Measurements from ENCODE around the gene NUF2. TPM values are rescaled to one million over a fixed set of nuclear protein-coding genes. Genes with fewer than 3 reads are reported as not detected.

The NUF2 gene
- total and polyA plus RNA-seq, 2 donors (not counting 3 experiments of a cell fraction or from before 2014, with no cell fraction given): 14.3 to 38.6 TPM

- no TSS peak for BruUV-seq (replicated peaks)
- H2AFZ ChIP-seq (ENCODE audit: low read depth, low read length): no peak overlapping the region
- DNase-seq (ENCODE audit: low read depth, low spot score): no peak
These were observed 60.6 kb downstream of the NUF2 start for GRCh38 chr1:163382395-163382794.

More at GRCh38 chr1:163382395-163382794, 60.6 kb downstream of the NUF2 start:
- Histone ChIP-seq H3K79me2 (ENCODE audit: control insufficient read depth, insufficient read depth, low read length) (no peaks in the 10 kb centered on the region), H4K20me1 (replicated peaks; ENCODE audit: control insufficient read depth, extremely low read depth, insufficient read depth, low read length) (no peaks in the 10 kb centered on the region), H3K4me2 (ENCODE audit: insufficient read depth, low read length) (no peak overlapping the region), H3K9ac (replicated peaks; ENCODE audit: extremely low read depth, insufficient read depth, low read length) (no peak overlapping the region), H3K4me1 (ENCODE audit: control insufficient read depth, extremely low read depth, insufficient read depth, low read length) (no peaks in the 10 kb centered on the region), H3K4me3 (replicated peaks in 1 of 3; ENCODE audit: insufficient read depth in 1 of 3, low read depth in 1 of 3, low read length in 3 of 3) (no peak overlapping the region), H3K36me3 (ENCODE audit: control insufficient read depth in 2 of 2, extremely low read depth in 1 of 2, insufficient read depth in 2 of 2, low read length in 2 of 2) (no peaks in the 10 kb centered on the region), H3K9me1 (replicated peaks; ENCODE audit: control insufficient read depth, extremely low read depth, insufficient read depth, low read length) (no peaks in the 10 kb centered on the region), H3K27me3 (ENCODE audit: control insufficient read depth in 2 of 2, insufficient read depth in 2 of 2, low read length in 2 of 2) (peaks cover 0 to 3% of the 10 kb centered on the region in 2 experiments), H3K9me3 (replicated peaks; ENCODE audit: control insufficient read depth, insufficient read depth, low read length) (no peaks in the 10 kb centered on the region), H3K27ac (ENCODE audit: insufficient read depth, low read depth, low read length) (no peak overlapping the region)
- intact Hi-C loops (cut with micrococcal nuclease) (no loop called here), dilution Hi-C loops (cut with MboI; ENCODE audit: extremely low pct_ligation_motif_present, low sequenced_read_pairs) (no loop called here)
- CTCF ChIA-PET: no interaction called here
- FAIRE-seq: no peak
- POLR2A ChIA-PET: no interaction called here
- TF ChIP-seq POLR2A (IDR thresholded peaks at IDR 0.05; ENCODE audit: low read depth, low read length) (no peak), CTCF (IDR thresholded peaks at IDR 0.05; ENCODE audit: extremely low read depth in 1 of 2, insufficient read depth in 1 of 2, low read depth in 1 of 2, low read length in 2 of 2) (no peak), POLR2AphosphoS5 (IDR thresholded peaks at IDR 0.05; ENCODE audit: insufficient read depth, low read depth, low read length) (no peak), MYC (IDR thresholded peaks at IDR 0.05; ENCODE audit: low read depth, low read length) (no peak), FOS (IDR thresholded peaks at IDR 0.05; ENCODE audit: borderline replicate concordance, insufficient read depth, low read length) (no peak), GATA2 (IDR thresholded peaks at IDR 0.05; ENCODE audit: insufficient read depth, insufficient read length, low read depth, low read length) (no peak), EZH2 (IDR thresholded peaks at IDR 0.05; ENCODE audit: borderline replicate concordance, low read depth, low read length, severe bottlenecking) (no peak), MAX (IDR thresholded peaks at IDR 0.05; ENCODE audit: insufficient read depth, insufficient read length) (no peak)
